OCI-LY1 (cell line): ENCODE measurements around the gene GPATCH4.

Source experiments
- H2AFZ ChIP-seq: fragments of 200-600 bp; sonication (generic), shearing (Covaris generic); 2 replicates; pipeline ENCODE4 v1.6.0; 2014; ENCODE audit warnings: antibody characterized with exemption, mild to moderate bottlenecking, low read length
- H3F3A ChIP-seq: fragments of 200-600 bp; sonication (generic), shearing (Covaris generic); 2 replicates; pipeline ENCODE4 v1.6.0; 2014; ENCODE audit warnings: mild to moderate bottlenecking, antibody characterized with exemption, low read length, moderate library complexity; ENCODE audit not compliant: insufficient read depth
- H3K27ac ChIP-seq: fragments of 200-600 bp; sonication (generic); 2 replicates; pipeline ENCODE4 v1.5.1; 2014; ENCODE audit warnings: low read length, mixed run types, mild to moderate bottlenecking, low read depth; ENCODE audit not compliant: poor library complexity, severe bottlenecking
- H3K27me3 ChIP-seq: fragments of 200-600 bp; sonication (generic); 2 replicates; pipeline ENCODE4 v1.6.0; 2014; ENCODE audit warnings: antibody characterized with exemption, mild to moderate bottlenecking, low read length, moderate library complexity; ENCODE audit not compliant: insufficient read depth
- H3K36me3 ChIP-seq: fragments of 200-600 bp; sonication (generic); 2 replicates; pipeline ENCODE4 v1.6.1; 2014; ENCODE audit warnings: mild to moderate bottlenecking, antibody characterized with exemption, low read length, moderate library complexity, mixed read lengths; ENCODE audit not compliant: insufficient read depth
- H3K4me1 ChIP-seq: fragments of 200-600 bp; sonication (generic); 2 replicates; pipeline ENCODE4 v1.5.1; 2014; ENCODE audit warnings: mild to moderate bottlenecking, low read length, moderate library complexity; ENCODE audit not compliant: insufficient read depth, severe bottlenecking
- H3K4me2 ChIP-seq: fragments of 200-600 bp; sonication (generic), shearing (Covaris generic); 2 replicates; pipeline ENCODE4 v1.6.1; 2014; ENCODE audit warnings: low read length
- H3K4me3 ChIP-seq: fragments of 200-600 bp; sonication (generic); 2 replicates; pipeline ENCODE4 v1.5.1; 2014; ENCODE audit warnings: low read length, low read depth, mild to moderate bottlenecking, mixed read lengths; ENCODE audit not compliant: poor library complexity, severe bottlenecking
- H3K79me2 ChIP-seq: fragments of 200-600 bp; shearing (Covaris generic); 2 replicates; pipeline ENCODE4 v1.6.1; 2016; ENCODE audit warnings: mixed run types, low read length, mixed read lengths; ENCODE audit not compliant: insufficient read depth
- H3K9ac ChIP-seq: fragments of 200-600 bp; sonication (generic), shearing (Covaris generic); 2 replicates; pipeline ENCODE4 v1.6.1; 2014; ENCODE audit warnings: mild to moderate bottlenecking, low read length, mixed read lengths
- H3K9me2 ChIP-seq: fragments of 200-600 bp; sonication (generic), shearing (Covaris generic); 2 replicates; pipeline ENCODE4 v1.6.1; 2014; ENCODE audit warnings: low read depth, mild to moderate bottlenecking, low read length, mixed read lengths
- H3K9me3 ChIP-seq: fragments of 200-600 bp; shearing (Covaris generic); 2 replicates; pipeline ENCODE4 v1.6.1; 2014; ENCODE audit warnings: low read length, mixed read lengths
- H4K20me1 ChIP-seq: fragments of 200-600 bp; sonication (generic), shearing (Covaris generic); 2 replicates; pipeline ENCODE4 v1.6.0; 2016; ENCODE audit warnings: mild to moderate bottlenecking, low read length; ENCODE audit not compliant: insufficient read depth
- EZH2 ChIP-seq: fragments of 200-600 bp; sonication (generic), shearing (Covaris generic); IDR thresholded peaks from 2 replicates; pipeline ENCODE4 v1.8.0; 2017; ENCODE audit warnings: borderline replicate concordance, mixed run types, mild to moderate bottlenecking, antibody characterized with exemption, low read length, moderate library complexity, mixed read lengths
- TF ChIP-seq, protein P1 (sequence below): fragments of 200-600 bp; sonication (generic), shearing (Covaris generic); IDR thresholded peaks from 2 replicates; pipeline ENCODE4 v1.5.1; 2017; ENCODE audit warnings: mild to moderate bottlenecking, antibody characterized with exemption, low read length, moderate library complexity, mixed read lengths

GPATCH4 gene

DNA sequence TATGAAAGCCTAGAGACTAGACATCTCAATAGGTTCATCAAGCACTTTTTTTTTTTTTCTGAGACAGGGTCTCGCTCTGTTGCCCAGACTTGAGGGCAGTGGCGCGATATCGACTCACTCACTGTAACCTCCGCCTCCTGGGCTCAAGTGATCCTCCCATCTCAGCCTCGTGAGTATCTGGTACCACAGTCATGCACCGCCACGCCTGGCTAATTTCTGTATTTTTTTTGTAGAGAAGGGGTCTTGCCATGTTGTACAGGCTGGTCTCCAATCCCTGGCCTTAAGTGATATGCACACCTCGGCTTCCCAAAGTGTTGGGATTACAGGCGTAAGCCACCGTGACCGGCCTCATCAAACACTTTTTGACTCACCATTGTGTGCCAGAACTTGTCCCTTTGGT is 613 bp upstream of the GPATCH4 start:
- H4K20me1 ChIP-seq = no peaks in the 10 kb centered on the region
- H3K4me1 ChIP-seq = peaks cover 27% of the 10 kb centered on the region
- H3F3A ChIP-seq = no peaks in the 10 kb centered on the region
- peaks cover 26% of the 10 kb centered on the region for H3K36me3 ChIP-seq
- no peaks in the 10 kb centered on the region for H3K79me2 ChIP-seq
- TF ChIP-seq, protein P1, sequence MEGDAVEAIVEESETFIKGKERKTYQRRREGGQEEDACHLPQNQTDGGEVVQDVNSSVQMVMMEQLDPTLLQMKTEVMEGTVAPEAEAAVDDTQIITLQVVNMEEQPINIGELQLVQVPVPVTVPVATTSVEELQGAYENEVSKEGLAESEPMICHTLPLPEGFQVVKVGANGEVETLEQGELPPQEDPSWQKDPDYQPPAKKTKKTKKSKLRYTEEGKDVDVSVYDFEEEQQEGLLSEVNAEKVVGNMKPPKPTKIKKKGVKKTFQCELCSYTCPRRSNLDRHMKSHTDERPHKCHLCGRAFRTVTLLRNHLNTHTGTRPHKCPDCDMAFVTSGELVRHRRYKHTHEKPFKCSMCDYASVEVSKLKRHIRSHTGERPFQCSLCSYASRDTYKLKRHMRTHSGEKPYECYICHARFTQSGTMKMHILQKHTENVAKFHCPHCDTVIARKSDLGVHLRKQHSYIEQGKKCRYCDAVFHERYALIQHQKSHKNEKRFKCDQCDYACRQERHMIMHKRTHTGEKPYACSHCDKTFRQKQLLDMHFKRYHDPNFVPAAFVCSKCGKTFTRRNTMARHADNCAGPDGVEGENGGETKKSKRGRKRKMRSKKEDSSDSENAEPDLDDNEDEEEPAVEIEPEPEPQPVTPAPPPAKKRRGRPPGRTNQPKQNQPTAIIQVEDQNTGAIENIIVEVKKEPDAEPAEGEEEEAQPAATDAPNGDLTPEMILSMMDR = no peak
- no peak for TF ChIP-seq EZH2
- no peak overlapping the region; the same call in 1 of the 2 replicates for H2AFZ ChIP-seq
- H3K27me3 ChIP-seq = no peaks in the 10 kb centered on the region
- H3K4me3 ChIP-seq = peak overlapping the region; percentile 73
- H3K9ac ChIP-seq = peak overlapping the region; percentile 83
- peak overlapping the region; percentile 93 for H3K4me2 ChIP-seq
- H3K9me2 ChIP-seq = no peaks in the 10 kb centered on the region
- H3K9me3 ChIP-seq = no peaks in the 10 kb centered on the region
- H3K27ac ChIP-seq = peak overlapping the region; percentile 72

DNA sequence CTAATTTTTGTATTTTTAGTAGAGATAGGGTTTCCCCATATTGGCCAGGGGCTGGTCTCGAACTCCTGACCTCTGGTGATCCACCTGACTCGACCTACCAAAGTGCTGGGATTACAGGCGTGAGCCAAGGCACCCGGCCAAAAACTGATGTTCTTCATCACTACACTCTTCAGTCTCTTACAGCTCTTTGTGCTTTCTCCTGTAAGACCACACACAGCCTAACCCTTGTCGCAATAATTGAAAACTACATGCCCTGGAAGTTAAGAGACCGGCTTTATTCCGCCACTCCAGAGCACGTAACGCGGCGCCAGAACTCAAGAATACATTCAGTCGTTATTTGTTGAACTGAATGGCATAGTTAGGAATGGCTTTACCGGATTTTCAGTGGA is 552 bp downstream of the GPATCH4 start:
- peaks cover 38% of the 10 kb centered on the region for H3K36me3 ChIP-seq
- no peak overlapping the region for H2AFZ ChIP-seq
- peak overlapping the region; percentile 93 for H3K4me2 ChIP-seq
- no peaks in the 10 kb centered on the region for H3K27me3 ChIP-seq
- H3K9me3 ChIP-seq = no peaks in the 10 kb centered on the region
- H4K20me1 ChIP-seq = no peaks in the 10 kb centered on the region
- H3K9ac ChIP-seq = peak overlapping the region; percentile 83
- peaks cover 27% of the 10 kb centered on the region for H3K4me1 ChIP-seq
- no peaks in the 10 kb centered on the region for H3F3A ChIP-seq
- no peaks in the 10 kb centered on the region for H3K79me2 ChIP-seq
- peak overlapping the region; percentile 72 for H3K27ac ChIP-seq
- H3K9me2 ChIP-seq = no peaks in the 10 kb centered on the region
- H3K4me3 ChIP-seq = peak overlapping the region; percentile 73
- no peak for TF ChIP-seq EZH2
- TF ChIP-seq, protein P1 = no peak

DNA sequence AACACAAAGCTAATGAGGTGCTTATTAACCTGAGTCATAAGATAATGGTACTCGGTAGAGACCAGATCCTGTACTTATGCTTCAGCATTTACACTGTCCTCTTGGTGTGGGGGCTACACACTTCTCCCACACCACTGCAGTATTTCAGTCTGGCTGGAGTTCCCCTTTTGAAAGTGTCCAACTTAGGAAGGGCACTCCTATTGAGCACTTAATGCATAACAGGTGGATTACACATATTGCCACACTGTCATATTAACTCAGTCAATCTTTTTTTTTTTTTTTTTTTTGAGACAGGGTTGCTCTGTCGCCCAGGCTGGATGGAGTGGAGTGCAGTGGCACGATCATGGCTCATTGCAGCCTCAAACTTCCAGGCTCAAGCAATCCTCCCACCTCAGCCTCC is 1.5 kb downstream of the GPATCH4 start:
- Histone ChIP-seq H2AFZ (no peak overlapping the region), H3K4me3 (peak overlapping the region; percentile 73), H3K4me2 (peak overlapping the region; percentile 93), H3K9me3 (no peaks in the 10 kb centered on the region), H3K9me2 (no peaks in the 10 kb centered on the region), H3K79me2 (no peaks in the 10 kb centered on the region), H3K27me3 (no peaks in the 10 kb centered on the region), H3K9ac (peak overlapping the region; percentile 83; the same call in 1 of the 2 replicates), H3K36me3 (peaks cover 47% of the 10 kb centered on the region), H3K4me1 (peaks cover 27% of the 10 kb centered on the region), H3K27ac (peak overlapping the region; percentile 72), H4K20me1 (no peaks in the 10 kb centered on the region), H3F3A (no peaks in the 10 kb centered on the region)
- TF ChIP-seq, protein P1 = peak; percentile 16; the same call in 1 of the 2 replicates
- TF ChIP-seq EZH2 = no peak
